ENCODE results near the gene SPRR4. TPM values are rescaled to one million over a fixed set of nuclear protein-coding genes. Genes with fewer than 3 reads are reported as not detected.

Gene SPRR4
- total RNA-seq, 1 experiment from 2014 or later: not detected

DNA sequence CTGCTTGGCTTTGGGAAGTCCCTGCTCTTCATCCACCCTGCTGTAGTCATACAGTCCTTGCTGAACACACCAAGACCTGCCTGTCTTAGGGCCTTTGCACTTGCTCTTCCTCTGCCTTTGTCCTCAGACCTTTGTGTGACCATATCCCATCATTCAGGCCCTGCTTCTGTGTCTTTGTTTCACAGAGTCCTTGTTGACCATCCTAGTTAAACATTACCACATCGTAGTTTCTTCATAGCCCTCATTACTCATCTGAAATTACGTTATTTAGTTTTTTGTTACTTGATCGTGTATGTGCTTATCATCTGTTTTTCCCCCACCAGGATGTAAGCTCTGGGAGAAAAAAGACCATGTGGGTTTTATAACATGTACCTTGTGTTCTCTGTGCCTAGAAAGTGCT, 41.8 kb upstream of the SPRR4 start:
- Mint-ChIP-seq H3K27me3 (ENCODE audit: insufficient read depth, unreplicated experiment) (no peaks in the 10 kb centered on the region), H3K4me1 (ENCODE audit: low read depth, unreplicated experiment) (peaks cover 7% of the 10 kb centered on the region), H3K36me3 (ENCODE audit: insufficient read depth, unreplicated experiment) (no peaks in the 10 kb centered on the region), H3K9me3 (ENCODE audit: unreplicated experiment) (peaks cover 20% of the 10 kb centered on the region), H3K27ac (ENCODE audit: unreplicated experiment) (no peak overlapping the region), H3K4me3 (ENCODE audit: unreplicated experiment) (no peak overlapping the region)
- no peaks in the 10 kb centered on the region for H3K36me3 ChIP-seq (ENCODE audit: control insufficient read depth, insufficient read depth, low read length)
- no peak overlapping the region for H3K4me3 ChIP-seq (ENCODE audit: low read depth, low read length)
- BruUV-seq (replicated peaks): no TSS peak
- intact Hi-C loops (cut with micrococcal nuclease; ENCODE audit: unreplicated experiment): loop anchor here (10.0 kb wide), 1 partner anchor 274 kb away; no protein-coding TSS in a partner anchor
- H3K4me1 ChIP-seq: no peaks in the 10 kb centered on the region
- TF ChIP-seq, protein P1, sequence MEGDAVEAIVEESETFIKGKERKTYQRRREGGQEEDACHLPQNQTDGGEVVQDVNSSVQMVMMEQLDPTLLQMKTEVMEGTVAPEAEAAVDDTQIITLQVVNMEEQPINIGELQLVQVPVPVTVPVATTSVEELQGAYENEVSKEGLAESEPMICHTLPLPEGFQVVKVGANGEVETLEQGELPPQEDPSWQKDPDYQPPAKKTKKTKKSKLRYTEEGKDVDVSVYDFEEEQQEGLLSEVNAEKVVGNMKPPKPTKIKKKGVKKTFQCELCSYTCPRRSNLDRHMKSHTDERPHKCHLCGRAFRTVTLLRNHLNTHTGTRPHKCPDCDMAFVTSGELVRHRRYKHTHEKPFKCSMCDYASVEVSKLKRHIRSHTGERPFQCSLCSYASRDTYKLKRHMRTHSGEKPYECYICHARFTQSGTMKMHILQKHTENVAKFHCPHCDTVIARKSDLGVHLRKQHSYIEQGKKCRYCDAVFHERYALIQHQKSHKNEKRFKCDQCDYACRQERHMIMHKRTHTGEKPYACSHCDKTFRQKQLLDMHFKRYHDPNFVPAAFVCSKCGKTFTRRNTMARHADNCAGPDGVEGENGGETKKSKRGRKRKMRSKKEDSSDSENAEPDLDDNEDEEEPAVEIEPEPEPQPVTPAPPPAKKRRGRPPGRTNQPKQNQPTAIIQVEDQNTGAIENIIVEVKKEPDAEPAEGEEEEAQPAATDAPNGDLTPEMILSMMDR (IDR thresholded peaks at IDR 0.05; ENCODE audit: insufficient read depth in 1 of 2, low read depth in 1 of 2, low read length in 1 of 2, severe bottlenecking in 1 of 2, unreplicated experiment in 1 of 2): no peak
- ChIA-PET CTCF (no interaction called here), POLR2A (no interaction called here)
- no peak for DNase-seq
- no peaks in the 10 kb centered on the region; the same call in 1 of the 2 replicates for H3K9me3 ChIP-seq
- no peaks in the 10 kb centered on the region for H3K27me3 ChIP-seq (replicated peaks; ENCODE audit: control insufficient read depth, insufficient read depth, low read length)

DNA sequence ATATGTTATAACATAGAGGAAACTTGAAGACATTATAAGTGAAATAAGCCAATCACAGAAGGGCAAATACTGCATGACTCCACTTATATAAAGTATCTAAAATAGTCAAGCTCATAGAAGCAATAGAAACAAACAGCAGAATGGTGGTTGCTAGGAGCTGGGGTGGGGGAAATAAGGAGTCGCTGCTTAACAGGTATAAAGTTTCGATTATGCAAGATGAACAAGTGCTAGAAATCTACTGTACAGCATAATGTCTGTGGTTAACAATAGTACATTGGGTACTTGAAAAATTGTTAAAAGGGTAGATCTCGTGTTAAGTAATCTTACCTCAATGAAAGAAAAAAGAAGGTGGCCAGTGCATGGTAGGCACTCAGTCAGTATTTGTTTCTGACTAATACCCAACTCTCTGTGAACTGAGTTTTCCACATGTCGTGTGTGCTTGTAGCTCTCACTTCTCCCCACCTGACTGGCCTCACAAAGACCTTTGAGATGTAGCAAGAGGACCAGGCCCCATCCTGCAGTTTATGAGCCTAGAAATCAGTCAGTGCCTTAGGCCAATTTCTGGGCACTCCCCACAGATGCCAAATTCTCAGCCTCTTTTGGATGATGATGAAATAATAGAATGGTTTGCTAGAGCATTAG, 38.2 kb upstream of the SPRR4 start:
- intact Hi-C loops (cut with micrococcal nuclease; ENCODE audit: unreplicated experiment): no loop called here
- CTCF ChIA-PET: no interaction called here
- peaks cover 10% of the 10 kb centered on the region for H3K9me3 Mint-ChIP-seq (ENCODE audit: unreplicated experiment)
- Histone ChIP-seq H3K4me1 (no peaks in the 10 kb centered on the region), H3K9me3 (no peaks in the 10 kb centered on the region), H3K36me3 (ENCODE audit: control insufficient read depth, insufficient read depth, low read length) (no peaks in the 10 kb centered on the region), H3K4me3 (ENCODE audit: low read depth, low read length) (no peak overlapping the region), H3K27me3 (replicated peaks; ENCODE audit: control insufficient read depth, insufficient read depth, low read length) (no peaks in the 10 kb centered on the region)
- DNase-seq: no peak
- H3K4me1 Mint-ChIP-seq (ENCODE audit: low read depth, unreplicated experiment): peaks cover 7% of the 10 kb centered on the region
- no peak overlapping the region for H3K4me3 Mint-ChIP-seq (ENCODE audit: unreplicated experiment)
- H3K27ac Mint-ChIP-seq (ENCODE audit: unreplicated experiment): no peak overlapping the region
- TF ChIP-seq, protein P1 (IDR thresholded peaks at IDR 0.05; ENCODE audit: insufficient read depth in 1 of 2, low read depth in 1 of 2, low read length in 1 of 2, severe bottlenecking in 1 of 2, unreplicated experiment in 1 of 2): no peak
- peaks cover 5% of the 10 kb centered on the region for H3K27me3 Mint-ChIP-seq (ENCODE audit: insufficient read depth, unreplicated experiment)
- POLR2A ChIA-PET: no interaction called here
- BruUV-seq (replicated peaks): no TSS peak
- no peaks in the 10 kb centered on the region for H3K36me3 Mint-ChIP-seq (ENCODE audit: insufficient read depth, unreplicated experiment)

DNA sequence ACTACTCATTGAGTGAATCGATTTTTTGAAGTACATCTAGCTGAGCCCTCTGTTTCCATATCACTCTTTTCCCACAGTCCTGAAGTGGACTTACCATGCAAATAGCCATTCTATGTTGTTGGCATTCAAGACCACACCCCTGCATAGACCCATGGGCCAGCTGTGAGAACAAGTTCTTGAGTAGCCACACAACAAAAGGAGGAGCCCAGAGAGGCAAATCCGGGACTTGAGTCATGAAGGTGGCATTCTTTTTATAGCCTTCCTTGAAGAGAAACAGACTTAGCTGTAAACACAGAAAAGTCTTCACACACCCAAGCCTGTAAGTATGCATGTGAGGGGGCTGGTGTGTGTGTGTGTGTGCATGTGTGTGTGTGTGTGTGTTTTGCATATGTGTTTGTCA, 37.3 kb upstream of the SPRR4 start:
- Mint-ChIP-seq H3K4me3 (ENCODE audit: unreplicated experiment) (no peak overlapping the region), H3K27me3 (ENCODE audit: insufficient read depth, unreplicated experiment) (peaks cover 5% of the 10 kb centered on the region), H3K4me1 (ENCODE audit: low read depth, unreplicated experiment) (peaks cover 7% of the 10 kb centered on the region), H3K36me3 (ENCODE audit: insufficient read depth, unreplicated experiment) (no peaks in the 10 kb centered on the region), H3K27ac (ENCODE audit: unreplicated experiment) (no peak overlapping the region), H3K9me3 (ENCODE audit: unreplicated experiment) (peaks cover 9% of the 10 kb centered on the region)
- DNase-seq: no peak
- CTCF ChIA-PET: no interaction called here
- no peaks in the 10 kb centered on the region for H3K4me1 ChIP-seq
- no TSS peak for BruUV-seq (replicated peaks)
- H3K36me3 ChIP-seq (ENCODE audit: control insufficient read depth, insufficient read depth, low read length): no peaks in the 10 kb centered on the region
- H3K27me3 ChIP-seq (replicated peaks; ENCODE audit: control insufficient read depth, insufficient read depth, low read length): no peaks in the 10 kb centered on the region
- TF ChIP-seq, protein P1 (IDR thresholded peaks at IDR 0.05; ENCODE audit: insufficient read depth in 1 of 2, low read depth in 1 of 2, low read length in 1 of 2, severe bottlenecking in 1 of 2, unreplicated experiment in 1 of 2): no peak
- POLR2A ChIA-PET: no interaction called here
- no peak overlapping the region for H3K4me3 ChIP-seq (ENCODE audit: low read depth, low read length)
- no peaks in the 10 kb centered on the region for H3K9me3 ChIP-seq
- intact Hi-C loops (cut with micrococcal nuclease; ENCODE audit: unreplicated experiment): no loop called here

Data from Caco-2 (cell line).